GM18951 (cell line): ENCODE data around the gene BSCL2.
"Not testable (repeated sequence)": the region's sequence is repeated elsewhere in the genome, so short reads cannot be mapped to it uniquely, and the experiment has no call there.

Experiments used
- POLR2A ChIP-seq: IDR thresholded peaks from 4 replicates; pipeline ENCODE4 v1.6.1; 2011; ENCODE audit warnings: mild to moderate bottlenecking; ENCODE audit not compliant: insufficient read length, insufficient read depth; ENCODE audit errors: extremely low read depth
- in situ Hi-C: fragments of 300-500 bp; cut with MboI; formaldehyde crosslinking; loops from one replicate; pipeline ENCODE4 v1.12.0; 2022; ENCODE audit warnings: low sequenced_read_pairs, mixed read lengths, inconsistent platforms; ENCODE audit not compliant: unreplicated experiment

BSCL2 gene

GRCh38 chr11:62687508-62688396 is 19.5 kb downstream of the BSCL2 start:
- in situ Hi-C loops = no loop called here
- no peak for TF ChIP-seq POLR2A

DNA sequence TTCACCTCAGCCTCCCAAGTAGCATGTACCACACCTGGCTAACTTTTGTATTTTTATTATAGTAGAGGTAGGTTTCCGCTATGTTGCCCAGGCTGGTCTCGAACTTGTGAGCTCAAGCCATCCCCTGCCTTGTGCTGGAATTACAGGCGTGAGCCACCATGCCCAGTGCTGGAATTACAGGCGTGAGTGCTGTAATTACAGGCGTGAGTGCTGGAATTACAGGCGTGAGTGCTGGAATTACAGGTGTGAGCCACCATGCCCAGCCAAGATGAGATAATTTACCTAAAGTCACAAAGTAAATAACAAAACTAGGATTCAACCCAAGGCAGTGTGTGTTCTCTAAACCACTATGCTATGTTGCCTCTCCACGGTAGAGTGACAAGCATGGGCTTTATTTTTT is 24.7 kb downstream of the BSCL2 start:
- in situ Hi-C loops = no loop called here
- TF ChIP-seq POLR2A = no peak

GRCh38 chr11:62680825-62681240 is 26.4 kb downstream of the BSCL2 start:
- no peak for TF ChIP-seq POLR2A
- in situ Hi-C loops = no loop called here

- TF ChIP-seq POLR2A = peak; percentile 84
- in situ Hi-C loops = no loop called here
Measured at GRCh38 chr11:62678770-62679696, 28.2 kb downstream of the BSCL2 start, which contains the start of gene UBXN1. Gene UBXN1, minus strand, starts transcription at chr11:62679073. Its CDS starts 150 bp downstream, at chr11:62678923.

- in situ Hi-C loops = no loop called here
- TF ChIP-seq POLR2A = no peak
Measured at GRCh38 chr11:62678433-62678769, 28.8 kb downstream of the BSCL2 start.

DNA sequence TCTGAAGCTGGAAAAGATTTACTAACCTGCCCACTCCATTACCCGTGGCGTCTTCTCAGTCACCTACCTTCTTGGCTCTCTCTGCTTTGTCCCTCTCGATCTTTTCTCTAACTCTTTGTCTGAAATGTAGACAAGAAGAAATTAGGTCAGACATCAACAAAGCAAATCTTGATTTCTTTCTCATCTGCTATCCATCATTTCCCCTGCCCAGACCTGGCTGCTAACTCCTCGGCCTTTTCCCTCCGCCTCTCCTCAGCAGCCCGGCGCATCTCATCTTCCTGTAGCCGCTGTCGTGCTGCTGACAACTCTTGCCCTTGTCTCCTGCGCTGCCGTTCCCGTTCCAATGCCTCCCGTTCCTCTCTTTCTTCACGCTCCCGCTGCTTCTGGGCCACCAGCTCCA is 29.5 kb downstream of the BSCL2 start:
- in situ Hi-C loops = no loop called here
- TF ChIP-seq POLR2A = no peak

DNA sequence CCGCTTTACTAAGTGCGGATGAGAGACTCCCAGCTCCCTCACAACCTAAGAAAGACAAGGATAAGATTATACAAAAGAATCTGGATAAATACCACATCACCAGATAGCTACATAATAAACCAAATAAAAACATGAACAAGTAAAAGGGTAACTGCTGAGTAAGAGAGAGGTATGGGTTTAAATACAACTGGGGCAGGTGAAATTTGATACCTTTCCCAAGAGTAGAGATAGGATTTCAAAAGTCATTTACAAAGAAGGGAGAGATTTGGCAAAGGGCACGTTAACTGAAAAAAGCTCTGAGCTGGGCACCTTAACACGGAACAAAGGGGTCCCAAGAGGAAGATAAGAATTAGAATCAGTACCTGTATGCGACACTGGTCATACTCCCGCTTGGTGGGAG is 30.1 kb downstream of the BSCL2 start:
- TF ChIP-seq POLR2A = no peak
- in situ Hi-C loops = no loop called here

GRCh38 chr11:62676698-62677097 is 30.5 kb downstream of the BSCL2 start:
- in situ Hi-C loops = no loop called here
- no peak for TF ChIP-seq POLR2A

DNA sequence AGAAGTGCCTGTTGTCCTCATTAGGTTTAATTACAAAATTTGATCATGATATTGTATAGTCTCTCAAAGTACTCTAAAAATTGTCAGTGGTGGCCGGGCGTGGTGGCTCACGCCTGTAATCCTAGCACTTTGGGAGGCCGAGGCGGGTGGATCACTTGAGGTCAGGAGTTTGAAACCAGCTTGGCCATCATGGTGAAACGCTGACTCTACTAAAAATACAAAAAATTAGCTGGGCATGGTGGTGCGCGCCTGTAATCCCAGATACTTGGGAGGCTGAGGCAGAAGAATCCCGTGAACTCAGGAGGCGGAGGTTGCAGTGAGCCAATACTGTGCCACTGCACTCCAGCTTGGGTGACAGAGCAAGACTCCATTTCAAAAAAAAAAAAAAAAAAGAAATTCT is 31.8 kb downstream of the BSCL2 start:
- in situ Hi-C loops = not testable (repeated sequence)

- in situ Hi-C loops = no loop called here
- TF ChIP-seq POLR2A = no peak
Measured at GRCh38 chr11:62673196-62673525, 34.1 kb downstream of the BSCL2 start.

GRCh38 chr11:62671608-62672389 is 35.4 kb downstream of the BSCL2 start, which contains the start of the genes LBHD1 and UQCC3:
Gene LBHD1, minus strand, starts transcription at chr11:62672267. Its CDS starts 2,236 bp downstream, at chr11:62670031.
Gene UQCC3, plus strand, starts transcription at chr11:62671673. Its CDS starts 73 bp downstream, at chr11:62671746.
- peak; percentile 68 for TF ChIP-seq POLR2A
- in situ Hi-C loops = no loop called here

DNA sequence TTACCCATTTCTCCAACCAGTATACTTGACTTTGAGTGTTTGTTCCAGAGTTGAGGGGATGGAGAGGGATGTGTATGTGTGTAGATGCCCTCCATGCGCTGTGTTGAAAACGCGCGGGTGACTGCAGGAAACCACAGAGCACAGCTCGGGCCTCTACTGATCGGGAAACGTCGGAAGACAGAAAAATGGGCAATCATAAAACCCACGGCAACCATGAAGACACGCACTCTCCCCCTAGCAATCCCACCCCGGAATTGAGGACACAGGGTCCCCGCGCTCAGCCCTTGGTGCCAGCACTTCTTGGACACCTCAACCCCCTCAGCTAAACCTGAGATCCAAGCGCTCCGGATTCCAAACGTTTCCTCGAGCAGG is 36.0 kb downstream of the BSCL2 start:
- TF ChIP-seq POLR2A = no peak
- in situ Hi-C loops = no loop called here

GRCh38 chr11:62669420-62670161 is 37.6 kb downstream of the BSCL2 start:
- in situ Hi-C loops = no loop called here
- no peak for TF ChIP-seq POLR2A

- in situ Hi-C loops = no loop called here
- no peak for TF ChIP-seq POLR2A
Measured at GRCh38 chr11:62667460-62667859, 39.8 kb downstream of the BSCL2 start.
